GM21528 (cell line): Measurements from ENCODE around the gene JAK2.

ENCODE experiments used
- ATAC-seq: cut with Tn5 transposase; IDR thresholded peaks from one replicate; pipeline ENCODE4 v1.9.1; 2021; ENCODE audit warnings: mild to moderate bottlenecking, moderate library complexity; ENCODE audit not compliant: unreplicated experiment, low FRiP score

Gene JAK2

DNA sequence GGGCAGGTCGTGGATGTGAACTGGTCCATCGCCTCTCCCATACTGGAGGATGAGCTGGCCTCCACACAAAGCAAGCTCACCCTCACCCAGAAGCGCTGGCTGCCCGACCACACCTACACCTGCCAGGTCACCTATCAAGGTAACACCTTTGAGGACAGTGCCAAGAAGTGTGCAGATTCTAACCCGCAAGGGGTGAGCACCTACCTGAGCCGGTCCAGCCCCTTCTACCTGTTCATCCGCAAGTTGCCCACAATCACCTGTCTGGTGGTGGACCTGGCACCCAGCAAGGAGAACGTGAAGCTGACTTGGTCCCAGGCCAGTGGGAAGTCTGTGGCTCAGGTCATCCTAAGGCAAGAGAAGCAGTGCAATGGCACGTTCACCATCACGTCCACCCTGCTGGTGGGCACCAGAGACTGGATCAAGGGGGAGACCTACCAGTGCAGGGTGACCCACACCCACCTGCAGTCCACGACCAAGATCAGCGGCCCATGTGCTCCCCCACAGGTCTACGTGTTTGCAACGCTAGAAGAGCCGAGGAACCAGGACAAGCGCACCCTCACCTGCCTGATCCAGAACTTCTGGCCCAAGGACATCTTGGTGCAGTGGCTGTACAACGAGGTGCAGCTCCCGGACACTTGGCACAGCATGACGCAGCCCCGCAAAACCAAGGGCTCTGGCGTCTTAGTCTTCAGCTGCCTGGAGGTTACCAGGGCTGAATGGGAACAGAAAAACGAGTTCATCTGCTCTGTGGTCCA lies 129.1 kb downstream of the JAK2 start:
- no peak for ATAC-seq

DNA sequence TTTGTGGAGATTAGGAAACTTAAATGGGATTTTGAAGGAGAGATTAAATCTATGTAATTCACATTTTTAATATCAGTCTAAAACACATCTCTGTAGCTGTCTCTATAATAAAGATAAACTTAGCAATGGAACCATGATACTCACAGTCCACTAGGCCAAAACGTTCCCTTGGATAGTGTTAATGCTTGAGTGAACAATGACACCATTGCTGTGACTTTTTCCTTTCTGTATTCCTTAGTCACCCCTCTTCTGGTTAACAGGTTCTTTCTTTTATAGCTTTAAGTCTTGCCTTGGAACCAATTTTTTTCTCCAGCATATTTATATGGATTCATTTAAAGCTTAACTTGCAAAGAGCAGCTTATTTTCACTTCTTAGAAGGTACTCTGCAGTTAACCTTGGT lies 137.0 kb downstream of the JAK2 start:
- no peak for ATAC-seq

DNA sequence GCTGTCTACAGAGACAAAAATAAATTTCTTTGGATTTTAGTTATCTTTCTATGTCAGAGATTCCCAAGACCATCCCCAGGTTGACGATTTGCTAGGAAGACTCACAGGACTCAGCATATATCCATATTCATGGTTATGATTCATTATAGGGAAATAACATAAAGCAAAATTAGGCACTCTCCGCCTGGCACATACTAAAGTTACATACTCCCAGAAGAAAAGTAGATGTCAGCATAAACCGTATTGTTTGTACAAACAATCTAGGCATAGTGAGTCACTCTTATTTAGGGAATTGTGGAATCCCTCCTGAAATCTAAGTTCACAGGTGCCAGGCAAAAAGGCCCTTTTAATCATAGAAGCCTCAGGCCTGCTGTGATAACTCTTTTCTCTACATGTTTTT lies 137.4 kb downstream of the JAK2 start:
- no peak for ATAC-seq

- no peak for ATAC-seq
These were observed 155.1 kb downstream of the JAK2 start for GRCh38 chr9:5140151-5140550.

DNA sequence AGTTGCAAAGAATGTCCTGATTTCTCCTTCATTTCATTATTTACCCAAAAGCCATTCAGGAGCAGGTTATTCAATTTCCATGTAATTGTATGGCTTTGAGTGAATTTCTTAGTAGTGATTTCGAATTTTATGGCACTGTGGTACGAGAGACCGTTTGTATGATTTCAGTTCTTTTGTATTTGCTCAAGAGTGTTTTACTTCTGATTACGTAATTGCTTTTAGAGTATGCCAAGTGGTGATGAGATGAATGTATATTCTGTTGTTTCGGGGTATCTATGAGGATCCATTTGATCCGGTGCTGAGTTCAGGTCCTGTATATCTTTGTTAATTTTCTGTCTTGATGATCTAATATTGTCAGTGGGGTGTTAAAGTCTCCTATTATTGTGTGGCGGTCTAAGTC lies 159.1 kb downstream of the JAK2 start:
- ATAC-seq, result no peak

DNA sequence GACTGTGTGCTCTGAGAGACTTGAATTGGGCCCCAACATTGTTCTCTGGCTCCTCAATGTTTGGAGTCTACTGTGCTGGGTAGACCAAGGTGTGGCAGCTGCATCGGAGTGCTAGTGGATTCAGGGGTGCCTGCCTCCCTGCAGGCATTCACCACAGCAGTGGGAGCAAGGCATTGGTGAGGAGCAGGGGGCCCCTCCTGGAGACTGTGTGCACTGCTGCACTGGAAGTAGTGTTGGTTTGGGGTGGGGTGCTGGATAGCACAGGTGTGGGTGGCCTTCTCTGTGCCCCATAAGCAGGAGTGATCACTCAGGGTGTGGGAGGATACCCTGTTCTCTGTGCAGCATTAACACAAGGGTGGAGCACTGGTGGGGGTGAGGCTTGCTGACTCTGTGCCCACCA lies 161.2 kb downstream of the JAK2 start:
- ATAC-seq, result no peak
